SK-N-SH treated with all-trans-retinoic acid at 6 μM for 48 hours (cell line): Measurements from ENCODE around the gene TRIM69.

Experiments used
- ATAC-seq: fragments of 200-7000 bp; cut with Tn5 transposase; 3 replicates; pipeline ENCODE4 v1.9.1; 2020; ENCODE audit warnings: mild to moderate bottlenecking, moderate library complexity
- ARNTL ChIP-seq: fragments of 450-650 bp; formaldehyde crosslinking; IDR thresholded peaks from 2 replicates; pipeline ENCODE4 v1.5.0; 2020; ENCODE audit warnings: low read depth, mild to moderate bottlenecking, moderate library complexity, borderline replicate concordance
- BACH2 ChIP-seq: fragments of 250-450 bp; sonication (Bioruptor Pico); IDR thresholded peaks from 2 replicates; pipeline ENCODE4 v1.9.0; 2021; ENCODE audit warnings: mild to moderate bottlenecking, borderline replicate concordance
- CSDC2 ChIP-seq: fragments of 250-450 bp; sonication (Bioruptor Pico); IDR thresholded peaks from 2 replicates; pipeline ENCODE4 v1.5.0; 2020; ENCODE audit warnings: mild to moderate bottlenecking, moderate library complexity
- ESRRG ChIP-seq: fragments of 250-450 bp; sonication (Bioruptor Pico); IDR thresholded peaks from 2 replicates; pipeline ENCODE4 v1.6.1; 2021; ENCODE audit warnings: mild to moderate bottlenecking
- GLIS3 ChIP-seq: fragments of 250-450 bp; sonication (Bioruptor Pico); IDR thresholded peaks from 2 replicates; pipeline ENCODE4 v1.5.0; 2020; ENCODE audit warnings: mild to moderate bottlenecking, moderate library complexity
- OSR1 ChIP-seq: fragments of 250-450 bp; sonication (Bioruptor Pico); IDR thresholded peaks from 2 replicates; pipeline ENCODE4 v1.8.0; 2022; ENCODE audit warnings: moderate library complexity, mild to moderate bottlenecking, inconsistent platforms
- SNAI2 ChIP-seq: fragments of 250-450 bp; sonication (Bioruptor Pico); IDR thresholded peaks from 2 replicates; pipeline ENCODE4 v1.5.0; 2020; ENCODE audit warnings: mild to moderate bottlenecking, moderate library complexity
- TCF4 ChIP-seq: fragments of 250-450 bp; sonication (Bioruptor Pico); IDR thresholded peaks from 2 replicates; pipeline ENCODE4 v1.8.0; 2021; ENCODE audit warnings: mild to moderate bottlenecking, moderate library complexity, borderline replicate concordance
- TOX ChIP-seq: fragments of 250-450 bp; sonication (Bioruptor Pico); IDR thresholded peaks from 2 replicates; pipeline ENCODE4 v1.8.0; 2021; ENCODE audit warnings: mild to moderate bottlenecking, moderate library complexity, borderline replicate concordance
- TSHZ2 ChIP-seq: fragments of 250-450 bp; sonication (Bioruptor Pico); IDR thresholded peaks from 2 replicates; pipeline ENCODE4 v1.5.0; 2020; ENCODE audit warnings: mild to moderate bottlenecking, moderate library complexity
- ZFP3 ChIP-seq: fragments of 250-450 bp; sonication (Bioruptor Pico); IDR thresholded peaks from 2 replicates; pipeline ENCODE4 v1.5.0; 2020; ENCODE audit warnings: mild to moderate bottlenecking, moderate library complexity
- ZFP30 ChIP-seq: fragments of 450-650 bp; formaldehyde crosslinking; IDR thresholded peaks from 2 replicates; pipeline ENCODE4 v1.5.0; 2022; ENCODE audit warnings: mild to moderate bottlenecking, moderate library complexity
- ZNF565 ChIP-seq: fragments of 450-650 bp; formaldehyde crosslinking; conservative IDR thresholded peaks from 2 replicates; pipeline ENCODE4 v1.5.0; 2020; ENCODE audit warnings: low read depth, mild to moderate bottlenecking, moderate library complexity
- ZNF70 ChIP-seq: fragments of 450-650 bp; formaldehyde crosslinking; IDR thresholded peaks from 2 replicates; pipeline ENCODE4 v1.5.0; 2020; ENCODE audit warnings: mild to moderate bottlenecking, moderate library complexity
- TF ChIP-seq, protein P1 (sequence below): fragments of 250-450 bp; sonication (Bioruptor Pico); IDR thresholded peaks from 2 replicates; pipeline ENCODE4 v1.5.1; 2021; ENCODE audit warnings: mild to moderate bottlenecking, moderate library complexity
- TF ChIP-seq, protein P2 (sequence below): fragments of 250-450 bp; sonication (Bioruptor Pico); IDR thresholded peaks from 2 replicates; pipeline ENCODE4 v1.8.0; 2021; ENCODE audit warnings: low read depth, mild to moderate bottlenecking, moderate library complexity, borderline replicate concordance

TRIM69 gene

DNA sequence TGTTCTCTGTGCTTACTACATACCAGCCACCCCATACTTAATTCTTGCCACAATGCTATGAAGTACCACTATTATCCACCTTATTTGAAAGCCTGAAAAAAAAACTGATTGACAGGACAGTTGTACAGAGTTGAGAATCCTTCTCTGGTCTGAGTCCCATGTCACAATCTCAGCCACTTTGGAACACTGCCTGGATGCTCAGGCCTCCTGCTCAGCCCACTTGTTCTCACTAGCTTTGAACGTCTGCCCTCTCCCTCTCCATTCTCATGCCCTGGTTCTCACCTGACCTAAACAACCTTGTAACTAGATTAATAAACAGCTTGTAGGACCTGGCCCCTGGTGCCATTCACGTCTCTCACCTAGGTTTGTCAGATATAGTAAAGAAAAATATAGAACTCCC lies 53.9 kb downstream of the TRIM69 start (continued):
- TF ChIP-seq, protein P1, sequence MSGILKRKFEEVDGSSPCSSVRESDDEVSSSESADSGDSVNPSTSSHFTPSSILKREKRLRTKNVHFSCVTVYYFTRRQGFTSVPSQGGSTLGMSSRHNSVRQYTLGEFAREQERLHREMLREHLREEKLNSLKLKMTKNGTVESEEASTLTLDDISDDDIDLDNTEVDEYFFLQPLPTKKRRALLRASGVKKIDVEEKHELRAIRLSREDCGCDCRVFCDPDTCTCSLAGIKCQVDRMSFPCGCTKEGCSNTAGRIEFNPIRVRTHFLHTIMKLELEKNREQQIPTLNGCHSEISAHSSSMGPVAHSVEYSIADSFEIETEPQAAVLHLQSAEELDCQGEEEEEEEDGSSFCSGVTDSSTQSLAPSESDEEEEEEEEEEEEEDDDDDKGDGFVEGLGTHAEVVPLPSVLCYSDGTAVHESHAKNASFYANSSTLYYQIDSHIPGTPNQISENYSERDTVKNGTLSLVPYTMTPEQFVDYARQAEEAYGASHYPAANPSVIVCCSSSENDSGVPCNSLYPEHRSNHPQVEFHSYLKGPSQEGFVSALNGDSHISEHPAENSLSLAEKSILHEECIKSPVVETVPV (CRISPR knock-in tag), result no peak

- TF ChIP-seq TSHZ2 (CRISPR knock-in tag) (no peak), ZFP3 (CRISPR knock-in tag) (no peak), CSDC2 (CRISPR knock-in tag) (no peak), SNAI2 (no peak), BACH2 (no peak), TCF4 (CRISPR knock-in tag) (no peak)
- TF ChIP-seq, all 23 proteins: peak for 0
- no peak for ATAC-seq
Measured at GRCh38 chr15:44790656-44791055, 54.3 kb downstream of the TRIM69 start.

DNA sequence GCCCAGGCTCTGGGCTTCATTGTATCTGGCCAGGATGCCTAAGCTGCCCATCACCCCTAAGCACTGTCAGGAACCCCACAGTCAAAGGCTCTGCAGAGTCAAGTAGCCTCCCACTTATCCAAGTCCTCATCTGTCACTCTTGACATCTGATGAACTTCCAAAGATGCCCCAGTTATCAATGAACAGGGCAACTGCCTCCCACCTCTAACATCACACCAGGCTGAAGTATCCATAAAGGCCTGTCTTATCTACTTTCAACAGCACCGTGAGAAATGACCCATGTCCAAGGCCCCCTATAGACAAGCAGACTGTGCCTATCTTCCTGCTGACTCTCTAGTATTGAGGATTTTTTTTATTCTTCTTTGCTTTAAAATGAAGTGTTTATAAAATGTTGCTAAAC lies 56.4 kb downstream of the TRIM69 start:
- TF ChIP-seq CSDC2 (CRISPR knock-in tag), result no peak
- TF ChIP-seq TOX (CRISPR knock-in tag), result no peak
- no peak for TF ChIP-seq TSHZ2 (CRISPR knock-in tag)
- TF ChIP-seq ESRRG, result no peak
- TF ChIP-seq, protein P2, sequence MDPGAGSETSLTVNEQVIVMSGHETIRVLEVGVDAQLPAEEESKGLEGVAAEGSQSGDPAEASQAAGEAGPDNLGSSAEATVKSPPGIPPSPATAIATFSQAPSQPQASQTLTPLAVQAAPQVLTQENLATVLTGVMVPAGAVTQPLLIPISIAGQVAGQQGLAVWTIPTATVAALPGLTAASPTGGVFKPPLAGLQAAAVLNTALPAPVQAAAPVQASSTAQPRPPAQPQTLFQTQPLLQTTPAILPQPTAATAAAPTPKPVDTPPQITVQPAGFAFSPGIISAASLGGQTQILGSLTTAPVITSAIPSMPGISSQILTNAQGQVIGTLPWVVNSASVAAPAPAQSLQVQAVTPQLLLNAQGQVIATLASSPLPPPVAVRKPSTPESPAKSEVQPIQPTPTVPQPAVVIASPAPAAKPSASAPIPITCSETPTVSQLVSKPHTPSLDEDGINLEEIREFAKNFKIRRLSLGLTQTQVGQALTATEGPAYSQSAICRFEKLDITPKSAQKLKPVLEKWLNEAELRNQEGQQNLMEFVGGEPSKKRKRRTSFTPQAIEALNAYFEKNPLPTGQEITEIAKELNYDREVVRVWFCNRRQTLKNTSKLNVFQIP (CRISPR knock-in tag), result no peak
- no peak for TF ChIP-seq ZFP30 (CRISPR knock-in tag)
- TF ChIP-seq ZNF565, result no peak
- TF ChIP-seq OSR1 (CRISPR knock-in tag), result no peak
- no peak for TF ChIP-seq GLIS3 (CRISPR knock-in tag)
- ATAC-seq, result no peak

GRCh38 chr15:44794072-44794471 lies 57.7 kb downstream of the TRIM69 start:
- no peak for TF ChIP-seq TSHZ2 (CRISPR knock-in tag)
- no peak for TF ChIP-seq GLIS3 (CRISPR knock-in tag)
- TF ChIP-seq ZNF70 (CRISPR knock-in tag), result no peak
- TF ChIP-seq TOX (CRISPR knock-in tag), result no peak
- no peak for TF ChIP-seq CSDC2 (CRISPR knock-in tag)
- TF ChIP-seq SNAI2, result no peak
- no peak for TF ChIP-seq ARNTL (CRISPR knock-in tag)
- no peak for ATAC-seq
